Pancreas (tissue), 10 donors: Measurements from ENCODE around the gene CD44. TPM values are rescaled to one million over a fixed set of nuclear protein-coding genes. Genes with fewer than 3 reads are reported as not detected.
"Not testable (repeated sequence)": the region's sequence is repeated elsewhere in the genome, so short reads cannot be mapped to it uniquely, and the experiment has no call there.

Experiments used
- ATAC-seq, 4 donors: fragments of 200-7000 bp; cut with Tn5 transposase; one replicate each; pipeline versions ENCODE4 v1.8.0 to v1.9.1; 2020; ENCODE audit warnings: mild to moderate bottlenecking in 4 of 4, moderate library complexity in 4 of 4
- DNase-seq, 6 donors: peaks; one replicate each; pipeline ENCODE4 v3.0.0-alpha.2; 2020
- FAIRE-seq: peaks from 2 replicates; lab custom pipeline; 2012; peaks lifted over from hg19 to GRCh38; lab: Jason Lieb, UNC
- H3K27ac ChIP-seq, 4 donors: fragments of 200-600 bp; sonication (generic); 1 replicate in 3 of 4; 2 replicates in 1 of 4; pipeline versions ENCODE4 v1.5.0 to v1.8.0; 2020
- H3K27me3 ChIP-seq, 4 donors: fragments of 200-600 bp; one replicate each; pipeline ENCODE4 v1.8.0; 2021
- H3K36me3 ChIP-seq, 3 donors: fragments of 200-600 bp; sonication (generic) in 1 of 3; one replicate each; pipeline versions ENCODE4 v1.5.0 to v1.8.0; 2020 to 2021
- H3K4me1 ChIP-seq, 3 donors: fragments of 200-600 bp; one replicate each; pipeline ENCODE4 v1.8.0; 2021
- H3K4me3 ChIP-seq, 4 donors: fragments of 200-600 bp; sonication (generic) in 2 of 4; one replicate each; pipeline versions ENCODE4 v1.5.0 to v1.8.0; 2020 to 2021
- H3K9me3 ChIP-seq, 4 donors: fragments of 200-600 bp; one replicate each; pipeline ENCODE4 v1.8.0; 2021
- CTCF ChIP-seq, 4 donors: fragments of 200-600 bp; sonication (generic) in 3 of 4; IDR thresholded peaks; one replicate each; pipeline versions ENCODE4 v1.5.0 to v1.8.0; 2021; ENCODE audit warnings: antibody characterized with exemption in 4 of 4
- WGBS, 2 donors: extraction: QIAGEN DNeasy Blood & Tissue Kit; methylation state at CpG; one replicate each; pipeline ENCODE4 v1.1.7; 2013; 5-methylcytosine and 5-hydroxymethylcytosine counted together
- intact Hi-C, 3 donors: fragments of 100-400 bp; cut with DNase I; formaldehyde crosslinking; loops; one replicate each; pipeline versions ENCODE4 v1.11.1 to v1.14.2; 2022
- polyA plus RNA-seq, 2 donors: library from polyadenylated mRNA; stranded (reverse); fragments of 200-250 nt; gene quantifications; one replicate each; pipeline ENCODE4 v1.2.3, GENCODE V29; 2013
- total RNA-seq, 6 donors: library from RNA; stranded (reverse); fragmentation: NEBNext Ultra II Directional in 4 of 6; extraction: Animal tissue kit (Norgen Biotek cat#: 25700) in 4 of 6; gene quantifications; one replicate each; pipeline versions ENCODE4 v1.2.1 to v1.2.4, GENCODE V29; 2021 to 2023
- donor health status: healthy with polysubstance abuse.
- donor health status: DM: no; HTN: no; CAD: no; lungs with moderate emphysema.
- donor health status: DM: no; HTN: no; CAD: no.
- donor health status: control.
- donor health status: control.
- donor health status: Bipolar disorder and iron deficiency.
- donor health status: DM: yes; HTN: yes; CAD: no.
- donor health status: DM: no; HTN: no; CAD: no.
- donor health status: DM: no; HTN: no; CAD: no.
- donor health status: DM: yes; HTN: yes; CAD: no.

The CD44 gene
- total and polyA plus RNA-seq, 8 donors: 133 to 677 (median 375) TPM

- Histone ChIP-seq H3K9me3 (no peaks in the 10 kb centered on the region), H3K36me3 (no peaks in the 10 kb centered on the region), H3K4me1 (no peaks in the 10 kb centered on the region), H3K4me3 (no peak overlapping the region), H3K27ac (no peak overlapping the region), H3K27me3 (no peaks in the 10 kb centered on the region)
- FAIRE-seq (no peak), ATAC-seq (peak in 1 of 4 donors; percentile 49), DNase-seq (no peak)
- TF ChIP-seq CTCF (IDR thresholded peaks at IDR 0.05): no peak
- 80 to 88% methylated on average over 2 of the region's 2 CpGs for WGBS, 2 donors
- intact Hi-C loops: no loop called here
Measured at GRCh38 chr11:35106595-35106994, 32.4 kb upstream of the CD44 start.

GRCh38 chr11:35107861-35108260, 31.1 kb upstream of the CD44 start:
- Histone ChIP-seq H3K9me3 (no peaks in the 10 kb centered on the region), H3K4me1 (no peaks in the 10 kb centered on the region), H3K4me3 (no peak overlapping the region), H3K36me3 (no peaks in the 10 kb centered on the region), H3K27ac (no peak overlapping the region), H3K27me3 (no peaks in the 10 kb centered on the region)
- DNase-seq: no peak
- no peak for TF ChIP-seq CTCF (IDR thresholded peaks at IDR 0.05)
- intact Hi-C loops: no loop called here
- no peak for FAIRE-seq
- 83 to 86% methylated on average over 2 of the region's 2 CpGs for WGBS, 2 donors
- ATAC-seq: no peak

GRCh38 chr11:35108336-35108735, 30.6 kb upstream of the CD44 start:
- H3K36me3 ChIP-seq, FAIRE-seq, H3K9me3 ChIP-seq, H3K4me3 ChIP-seq, H3K27ac ChIP-seq, ATAC-seq, H3K4me1 ChIP-seq, intact Hi-C loops, DNase-seq, H3K27me3 ChIP-seq: not testable (repeated sequence)
- WGBS, 2 donors: 88 to 89% methylated on average over 1 of the region's 1 CpG

- no peaks in the 10 kb centered on the region for H3K9me3 ChIP-seq
- ATAC-seq (no peak), FAIRE-seq (no peak), DNase-seq (no peak)
- H3K4me1 ChIP-seq: no peaks in the 10 kb centered on the region
- no peak overlapping the region for H3K4me3 ChIP-seq
- intact Hi-C loops: no loop called here
- no peak for TF ChIP-seq CTCF (IDR thresholded peaks at IDR 0.05)
- no peak overlapping the region for H3K27ac ChIP-seq
- H3K27me3 ChIP-seq: no peaks in the 10 kb centered on the region
- no peaks in the 10 kb centered on the region for H3K36me3 ChIP-seq
Measured at GRCh38 chr11:35109041-35109440, 29.9 kb upstream of the CD44 start.

GRCh38 chr11:35109827-35110226, 29.1 kb upstream of the CD44 start:
- no peak for FAIRE-seq
- Histone ChIP-seq H3K4me3 (no peak overlapping the region), H3K27me3 (no peaks in the 10 kb centered on the region), H3K4me1 (no peaks in the 10 kb centered on the region), H3K36me3 (no peaks in the 10 kb centered on the region), H3K27ac (no peak overlapping the region), H3K9me3 (no peaks in the 10 kb centered on the region)
- no peak for ATAC-seq
- intact Hi-C loops: no loop called here
- TF ChIP-seq CTCF (IDR thresholded peaks at IDR 0.05): no peak
- DNase-seq: no peak
